Stimulated activated CD4-positive, alpha-beta T cell treated with anti-CD3 and anti-CD28 coated beads, Interleukin-1b, Interleukin-23, amount 100 ng/mL, for 48 hours (primary cell): ENCODE results near the gene SLCO1A2.
"Not testable (repeated sequence)": the region's sequence is repeated elsewhere in the genome, so short reads cannot be mapped to it uniquely, and the experiment has no call there.

Source experiments
- DNase-seq: peaks from one replicate; pipeline ENCODE4 v3.0.0-alpha.2; 2020

The SLCO1A2 gene

GRCh38 chr12:21334771-21335325, at the start of gene SLCO1A2:
SLCO1A2 (minus strand) TSS chr12:21334917; CDS start chr12:21334647, 270 bp downstream.
- DNase-seq: no peak

GRCh38 chr12:21384261-21384660, 49.5 kb upstream of the SLCO1A2 start:
- no peak for DNase-seq

- DNase-seq: not testable (repeated sequence)
Observed at GRCh38 chr12:21381320-21381719, 46.6 kb upstream of the SLCO1A2 start.

- no peak for DNase-seq
Observed at GRCh38 chr12:21379218-21379617, 44.5 kb upstream of the SLCO1A2 start.

GRCh38 chr12:21372602-21373001, 37.9 kb upstream of the SLCO1A2 start, which contains the start of gene IAPP:
IAPP (plus strand) TSS chr12:21372902; CDS start chr12:21373352, 450 bp downstream.
- DNase-seq: no peak

- no peak for DNase-seq
Observed at GRCh38 chr12:21370845-21371449, 36.2 kb upstream of the SLCO1A2 start.

GRCh38 chr12:21369141-21369980, 34.6 kb upstream of the SLCO1A2 start:
- no peak for DNase-seq

- DNase-seq: not testable (repeated sequence)
Observed at GRCh38 chr12:21360632-21361031, 25.9 kb upstream of the SLCO1A2 start.

- no peak for DNase-seq
Observed at GRCh38 chr12:21354641-21355040, 19.9 kb upstream of the SLCO1A2 start.

- no peak for DNase-seq
Observed at GRCh38 chr12:21353948-21354347, 19.2 kb upstream of the SLCO1A2 start.

GRCh38 chr12:21353487-21353886, 18.8 kb upstream of the SLCO1A2 start:
- no peak for DNase-seq

- no peak for DNase-seq
Observed at GRCh38 chr12:21350975-21351374, 16.3 kb upstream of the SLCO1A2 start.

- no peak for DNase-seq
Observed at GRCh38 chr12:21346542-21347205, 12.0 kb upstream of the SLCO1A2 start.

- DNase-seq: no peak
Observed at GRCh38 chr12:21343636-21344035, 8.9 kb upstream of the SLCO1A2 start.

- DNase-seq: no peak
Observed at GRCh38 chr12:21341769-21342168, 7.1 kb upstream of the SLCO1A2 start.

GRCh38 chr12:21340403-21340802, 5.7 kb upstream of the SLCO1A2 start:
- no peak for DNase-seq

- no peak for DNase-seq
Observed at GRCh38 chr12:21339921-21340320, 5.2 kb upstream of the SLCO1A2 start.

GRCh38 chr12:21337959-21338744, 3.4 kb upstream of the SLCO1A2 start:
- DNase-seq: no peak

GRCh38 chr12:21337453-21337852, 2.7 kb upstream of the SLCO1A2 start:
- DNase-seq: no peak

GRCh38 chr12:21336656-21337055, 1.9 kb upstream of the SLCO1A2 start:
- DNase-seq: no peak

- no peak for DNase-seq
Observed at GRCh38 chr12:21330682-21331253, 3.9 kb downstream of the SLCO1A2 start.

- DNase-seq: no peak
Observed at GRCh38 chr12:21328578-21328977, 6.1 kb downstream of the SLCO1A2 start.
